NCI-H82 treated with DMSO at 0.1 percent for 48 hours (cell line): ENCODE measurements around the gene AGFG1.
"Not testable (repeated sequence)": the region's sequence is repeated elsewhere in the genome, so short reads cannot be mapped to it uniquely, and the experiment has no call there.

Experiments used
- DNase-seq: peaks from one replicate; lab custom pipeline; 2025; ENCODE audit not compliant: unreplicated experiment; lab: John Stamatoyannopoulos, UW

The AGFG1 gene

GRCh38 chr2:227529871-227530270, 57.9 kb downstream of the AGFG1 start:
- no peak for DNase-seq

GRCh38 chr2:227534714-227535113, 62.8 kb downstream of the AGFG1 start:
- no peak for DNase-seq

DNA sequence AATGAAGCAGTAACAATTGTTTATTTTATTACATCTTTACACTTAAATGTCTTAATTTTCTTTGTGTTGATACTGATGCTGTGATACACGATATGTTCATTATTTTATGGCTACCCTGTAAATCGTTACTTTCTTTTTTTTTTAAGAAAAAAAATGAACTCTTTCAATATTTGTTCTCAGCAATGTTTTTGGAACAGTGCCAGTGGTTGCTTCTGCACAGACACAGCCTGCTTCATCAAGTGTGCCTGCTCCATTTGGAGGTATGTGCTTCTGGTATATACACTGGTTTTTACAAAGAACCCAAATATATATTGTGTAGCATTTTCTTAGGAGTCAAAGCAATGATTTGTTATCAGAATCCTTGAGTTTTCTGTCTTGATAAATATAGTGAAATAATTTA, 64.5 kb downstream of the AGFG1 start:
- DNase-seq: no peak

DNA sequence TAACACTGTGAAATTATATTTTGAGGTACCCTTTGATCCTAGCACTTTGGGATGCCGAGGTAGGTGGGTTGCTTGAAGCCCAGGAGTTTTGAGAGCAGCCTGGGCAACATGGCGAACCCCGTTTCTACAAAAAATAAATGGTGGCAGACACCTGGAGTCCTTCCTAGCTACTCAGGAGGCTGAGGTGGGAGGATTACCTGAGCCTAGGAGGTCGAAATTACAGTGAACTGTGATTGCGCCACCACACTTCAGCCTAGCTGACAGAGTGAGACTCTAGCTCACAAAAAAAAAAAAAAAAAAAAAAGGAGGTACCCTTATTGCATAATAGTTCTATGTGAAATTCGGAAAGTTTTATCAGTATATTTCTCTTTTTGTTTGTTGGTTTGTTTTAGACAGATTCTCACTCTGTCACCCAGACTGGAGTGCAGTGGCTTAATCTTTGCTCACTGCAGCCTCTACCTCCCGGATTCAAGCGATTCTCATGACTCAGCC, 67.6 kb downstream of the AGFG1 start:
- no peak for DNase-seq

GRCh38 chr2:227540352-227540751, 68.4 kb downstream of the AGFG1 start:
- DNase-seq: not testable (repeated sequence)

GRCh38 chr2:227545990-227546389, 74.0 kb downstream of the AGFG1 start:
- DNase-seq: no peak

GRCh38 chr2:227551836-227552235, 79.9 kb downstream of the AGFG1 start:
- no peak for DNase-seq

DNA sequence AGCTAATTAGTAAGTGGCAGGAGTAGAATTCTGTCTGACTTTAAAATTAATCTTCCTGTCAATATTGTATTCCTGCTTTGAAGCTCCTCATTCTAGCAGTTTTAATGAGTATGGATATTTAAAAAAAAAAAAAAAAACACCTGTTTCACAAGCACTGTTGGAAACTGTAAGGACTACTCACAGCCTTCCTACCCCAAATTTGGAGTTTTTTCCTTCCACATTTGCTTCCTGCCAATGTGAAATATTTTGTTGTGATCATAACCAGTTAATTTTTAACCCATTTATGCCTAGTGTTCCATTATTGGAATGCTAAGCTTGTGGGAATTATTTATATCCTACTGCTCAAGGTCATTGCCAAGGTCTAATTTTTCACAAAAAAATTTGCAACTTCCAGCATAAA, 90.6 kb downstream of the AGFG1 start:
- DNase-seq: no peak

DNA sequence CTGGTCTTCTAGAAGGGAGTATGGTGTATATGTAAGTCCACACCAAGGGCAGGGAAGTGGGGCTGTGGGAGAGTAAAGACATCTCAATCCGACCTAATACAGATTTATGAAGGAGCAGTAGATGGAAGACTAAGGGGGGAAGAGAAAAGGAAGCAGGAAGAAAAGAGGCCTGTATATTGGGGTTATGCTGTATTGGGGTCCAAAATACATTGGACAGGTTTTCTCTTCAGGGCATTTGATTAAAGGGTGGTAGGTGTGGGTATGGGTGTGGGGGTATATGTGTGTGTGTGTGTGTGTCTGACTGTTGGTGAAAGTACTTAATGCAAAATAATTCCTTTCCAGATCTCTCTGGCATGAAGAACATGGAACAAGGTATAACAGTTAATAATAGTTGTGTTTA, 93.1 kb downstream of the AGFG1 start:
- DNase-seq: no peak

DNA sequence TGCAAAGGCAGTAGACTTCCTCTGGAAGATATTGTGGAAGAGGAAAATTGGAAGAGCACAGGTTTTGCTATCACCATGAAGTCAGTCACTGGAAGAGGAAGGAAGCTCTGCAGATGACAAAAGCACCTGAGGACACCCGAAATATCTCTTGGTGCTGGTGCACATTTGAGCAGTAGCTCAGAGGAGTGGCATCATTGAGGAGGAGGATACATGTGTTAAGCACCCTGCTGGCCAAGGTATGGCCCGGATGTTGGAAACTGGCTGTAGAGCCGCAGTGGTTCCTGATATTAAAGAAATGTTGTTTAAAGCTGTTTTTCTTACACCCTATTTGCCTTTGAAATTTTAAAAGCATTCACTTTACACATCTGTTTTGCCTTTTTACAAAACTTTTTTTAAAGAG, 94.1 kb downstream of the AGFG1 start:
- DNase-seq: no peak

DNA sequence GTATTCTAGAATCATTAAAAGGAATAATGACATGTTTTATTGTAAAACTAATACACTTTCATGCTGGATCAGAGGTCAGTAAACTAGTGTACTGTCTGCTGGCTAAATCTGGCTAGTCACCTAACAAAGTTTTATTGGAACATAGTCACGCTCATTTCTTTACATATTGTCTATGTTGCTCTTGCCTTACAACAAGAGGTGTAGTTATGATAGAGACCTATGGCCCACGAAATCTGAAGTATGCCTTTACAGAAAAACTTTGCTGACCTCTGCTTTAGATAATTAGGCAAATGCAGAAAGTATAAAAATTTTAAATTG, 96.9 kb downstream of the AGFG1 start:
- no peak for DNase-seq

DNA sequence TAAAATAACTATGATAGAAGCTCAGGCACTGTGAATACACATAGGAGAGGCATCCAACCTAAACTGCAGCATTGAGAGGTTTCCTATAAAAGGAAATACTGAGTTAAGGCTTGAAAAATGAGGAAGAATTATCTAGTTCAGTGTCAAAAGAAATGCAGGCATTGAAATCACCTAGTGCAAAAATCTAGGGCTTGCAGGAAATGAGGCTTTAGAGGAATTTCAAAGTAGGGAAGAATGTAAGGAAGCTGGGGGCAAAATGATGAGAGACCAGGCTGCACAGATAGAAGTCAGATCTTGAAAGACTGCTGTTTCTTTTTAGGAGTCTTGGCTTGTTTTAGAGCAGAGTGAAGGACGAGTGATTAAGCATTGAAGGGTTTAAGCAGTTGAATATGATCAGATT, 98.7 kb downstream of the AGFG1 start:
- DNase-seq: no peak

DNA sequence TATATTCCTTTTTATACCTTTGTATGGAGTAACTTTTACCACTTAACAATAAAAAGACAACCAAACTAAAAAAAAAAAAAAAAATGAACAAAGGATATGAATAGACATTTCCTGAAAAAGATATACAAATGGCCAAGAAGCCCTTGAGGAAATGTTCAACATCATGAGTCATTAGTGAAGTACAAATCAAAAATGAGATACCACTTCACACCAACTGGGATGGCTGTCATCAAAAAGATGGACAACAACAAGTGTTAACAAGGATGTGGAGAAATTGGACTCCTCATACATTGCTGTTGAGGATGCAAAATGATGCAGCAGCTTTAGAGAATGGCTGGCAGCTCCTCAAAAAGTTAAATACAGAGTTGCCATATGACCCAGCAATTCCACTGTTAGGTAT, 104.2 kb downstream of the AGFG1 start:
- DNase-seq: no peak

DNA sequence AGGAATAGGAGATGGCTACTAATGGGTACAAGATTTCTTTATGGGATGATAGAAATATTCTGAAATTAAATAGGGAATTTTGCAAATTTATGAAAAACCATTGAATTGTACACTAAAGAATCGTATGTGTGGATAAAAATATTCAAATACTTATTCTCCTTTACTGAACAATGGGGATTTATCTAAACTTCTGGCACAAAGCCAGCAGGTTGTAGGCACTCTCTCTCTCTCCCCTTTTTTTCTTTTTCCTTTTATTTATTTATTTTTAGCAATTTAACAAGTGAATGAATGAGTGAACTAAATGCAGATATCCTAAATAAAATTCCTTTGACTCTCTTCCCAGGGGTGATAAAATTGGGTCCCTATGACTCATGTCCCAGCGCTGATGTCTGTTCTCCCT, 104.9 kb downstream of the AGFG1 start:
- DNase-seq: no peak

DNA sequence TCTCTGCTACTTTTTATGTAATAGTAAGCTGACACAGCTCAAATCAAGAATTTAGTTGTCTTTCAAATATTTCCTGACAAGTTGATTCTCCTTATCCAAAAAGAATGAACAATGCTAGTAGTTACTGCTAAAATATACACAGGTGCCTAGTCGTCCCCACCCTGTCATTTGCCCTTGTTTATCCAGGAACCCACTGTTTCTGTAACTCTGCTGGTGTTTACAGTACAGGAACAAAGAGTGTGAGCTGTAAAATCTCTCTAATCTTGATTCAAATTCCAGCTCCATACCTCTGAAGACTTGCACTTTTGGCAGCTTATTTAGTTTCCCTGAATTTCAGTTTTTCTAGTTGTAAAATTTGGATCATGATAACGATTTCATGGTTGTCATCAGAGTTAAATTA, 105.6 kb downstream of the AGFG1 start:
- DNase-seq: no peak

- no peak for DNase-seq
These were observed 106.7 kb downstream of the AGFG1 start for GRCh38 chr2:227578642-227579041.

- no peak for DNase-seq
These were observed 107.8 kb downstream of the AGFG1 start for GRCh38 chr2:227579791-227580190.

DNA sequence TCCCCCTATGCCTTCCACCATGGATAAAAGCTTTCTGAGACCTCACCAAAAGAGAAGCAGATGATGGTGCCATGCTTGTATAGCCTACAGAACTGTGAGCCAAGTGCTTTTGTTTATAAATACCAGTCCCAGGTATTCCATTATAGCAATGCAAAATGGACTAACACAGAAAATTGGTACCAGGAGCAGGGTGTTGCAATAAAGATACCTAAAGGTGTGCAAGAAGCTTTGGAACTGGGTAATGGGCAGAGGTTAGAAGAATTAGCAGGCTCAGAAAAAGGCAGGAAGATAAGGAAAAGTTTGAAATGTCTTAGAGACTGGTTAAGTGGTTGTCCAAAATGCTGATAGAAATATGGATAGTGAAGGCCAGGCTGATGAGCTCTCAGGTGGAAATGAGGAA, 110.4 kb downstream of the AGFG1 start:
- no peak for DNase-seq

- no peak for DNase-seq
These were observed 120.9 kb downstream of the AGFG1 start for GRCh38 chr2:227592694-227593387.

GRCh38 chr2:227595797-227596196, 123.8 kb downstream of the AGFG1 start:
- no peak for DNase-seq

GRCh38 chr2:227597036-227597435, 125.1 kb downstream of the AGFG1 start:
- DNase-seq: no peak

DNA sequence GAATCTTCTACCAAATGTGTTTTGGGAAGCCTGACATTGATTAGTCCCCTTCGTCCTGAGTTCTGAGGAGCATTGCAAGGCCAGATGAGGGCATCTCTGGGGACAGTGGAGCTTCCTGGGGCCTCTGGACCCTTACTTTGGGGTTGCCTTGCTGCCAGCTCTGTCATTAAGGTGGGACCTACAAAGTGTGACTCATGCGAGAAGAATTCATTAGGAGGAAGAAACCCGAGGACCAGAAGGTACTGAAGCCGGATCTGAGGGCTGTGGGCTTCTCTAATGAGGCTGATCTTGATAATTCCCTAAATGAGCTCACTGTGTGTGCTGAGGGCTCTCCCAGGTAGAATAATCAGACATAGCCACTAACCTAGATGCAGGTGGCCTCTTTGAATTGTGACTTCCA, 126.0 kb downstream of the AGFG1 start:
- DNase-seq: no peak

DNA sequence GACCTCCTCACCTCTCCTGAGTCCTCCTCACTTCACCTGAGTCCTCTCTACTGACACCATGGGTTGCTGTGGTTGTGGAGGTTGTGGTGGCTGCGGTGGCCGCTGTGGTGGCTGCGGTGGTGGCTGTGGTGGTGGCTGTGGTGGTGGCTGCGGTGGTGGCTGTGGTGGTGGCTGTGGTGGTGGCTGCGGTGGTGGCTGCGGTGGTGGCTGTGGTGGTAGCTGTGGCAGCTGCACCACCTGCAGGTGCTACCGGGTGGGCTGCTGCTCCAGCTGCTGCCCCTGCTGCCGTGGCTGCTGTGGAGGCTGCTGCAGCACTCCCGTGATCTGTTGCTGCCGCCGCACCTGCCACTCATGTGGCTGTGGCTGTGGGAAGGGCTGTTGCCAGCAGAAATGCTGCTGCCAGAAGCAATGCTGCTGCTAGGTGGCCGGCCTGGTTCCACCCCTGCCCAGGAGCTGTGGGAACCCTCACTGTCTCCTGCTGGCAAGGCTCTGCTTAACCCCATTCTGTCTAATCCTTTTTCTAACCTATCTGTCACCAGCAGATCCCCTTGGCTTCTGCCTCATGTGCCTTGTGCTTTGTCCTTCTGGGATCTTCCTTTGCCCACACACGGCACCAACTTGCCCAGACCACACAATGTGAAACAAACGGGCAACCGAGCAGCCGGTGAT, 127.0 kb downstream of the AGFG1 start, which contains the start of gene SCYGR2:
SCYGR2 (plus strand) TSS at position 59 of the 669 bp plus-strand sequence; CDS start at position 59, 0 bp downstream.
- not testable (repeated sequence) for DNase-seq
